NCI-H1694 treated with DMSO at 0.1 percent for 48 hours (cell line): ENCODE measurements around the gene NEU4.

ENCODE experiments used
- DNase-seq: peaks from one replicate; lab custom pipeline; 2025; lab: John Stamatoyannopoulos, UW

NEU4 gene

DNA sequence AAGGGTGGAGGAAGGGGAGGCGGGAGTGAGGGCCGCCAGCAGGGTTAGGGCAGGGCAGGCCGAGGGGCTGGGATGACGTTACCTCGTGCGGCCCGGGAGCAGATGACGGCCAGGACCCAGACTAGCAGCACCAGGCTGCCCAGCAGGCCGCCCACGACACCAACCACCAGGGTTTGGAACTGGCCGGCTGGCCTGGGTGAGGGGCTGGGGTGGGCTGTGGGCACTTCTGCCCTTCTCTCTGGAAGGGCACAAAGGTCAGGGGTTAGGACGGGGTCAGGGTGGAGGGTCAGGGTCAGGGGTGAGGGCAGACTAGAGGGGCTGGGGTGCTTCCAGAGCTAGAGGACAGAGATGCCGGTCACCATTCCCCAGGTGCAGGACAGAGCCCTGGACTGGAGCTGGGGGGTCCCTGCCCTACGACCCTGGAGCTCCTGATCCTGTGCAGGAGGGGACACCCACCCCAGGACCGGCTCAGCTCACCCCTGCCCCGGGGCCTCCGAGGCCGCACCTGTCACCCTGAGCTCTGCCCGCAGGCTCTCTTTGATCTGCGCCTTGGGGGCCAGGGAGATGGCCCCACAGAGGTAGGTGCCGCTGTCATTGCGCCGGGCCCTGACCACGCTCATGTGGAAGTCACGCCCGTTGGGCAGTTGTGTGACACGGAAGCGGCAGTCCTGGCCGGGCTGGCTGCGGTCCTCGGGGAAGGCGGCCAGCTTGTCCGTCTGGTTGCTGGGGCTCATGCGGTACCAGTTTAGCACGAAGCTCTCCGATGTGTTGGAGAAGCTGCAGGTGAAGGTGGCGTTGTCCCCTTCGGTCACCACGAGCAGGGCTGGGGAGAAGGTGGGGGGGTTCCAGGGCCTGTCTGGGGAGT, 43.4 kb downstream of the NEU4 start:
- DNase-seq, result no peak

DNA sequence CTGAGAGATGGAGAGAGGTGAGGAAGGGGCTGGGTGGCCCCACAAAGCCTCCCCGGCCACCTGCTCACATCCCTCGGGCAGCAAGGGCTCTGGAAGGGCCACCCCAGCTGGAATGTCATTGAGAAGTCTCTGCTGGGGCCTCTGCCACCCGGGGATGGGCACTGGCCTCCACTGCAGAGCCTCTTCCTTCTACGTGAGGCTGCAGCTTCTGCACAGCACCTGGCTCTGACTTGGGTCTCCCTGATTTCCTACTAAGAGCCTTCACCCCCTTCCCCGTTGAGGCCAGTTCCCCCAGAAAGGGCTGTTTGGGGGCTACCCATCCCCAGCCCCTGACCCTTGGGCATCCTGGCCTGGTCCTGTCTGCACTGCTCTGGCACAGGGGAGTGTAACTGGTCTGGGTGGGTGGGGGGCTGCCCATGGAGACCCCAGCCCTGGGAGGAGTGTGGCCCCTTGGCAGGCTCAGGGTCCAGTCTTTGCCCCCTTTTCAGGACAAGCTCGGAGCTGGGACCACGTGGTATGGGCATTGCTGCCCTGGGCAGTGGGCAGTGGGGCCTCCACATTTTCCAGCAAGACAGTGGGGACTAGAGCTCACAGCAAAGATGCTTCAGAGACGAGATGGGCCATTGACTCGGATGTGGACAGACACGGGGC, 44.1 kb downstream of the NEU4 start:
- no peak for DNase-seq

GRCh38 chr2:241853651-241854341, 44.8 kb downstream of the NEU4 start:
- no peak for DNase-seq

- DNase-seq, result no peak
These were observed 45.6 kb downstream of the NEU4 start for GRCh38 chr2:241854342-241855244.

DNA sequence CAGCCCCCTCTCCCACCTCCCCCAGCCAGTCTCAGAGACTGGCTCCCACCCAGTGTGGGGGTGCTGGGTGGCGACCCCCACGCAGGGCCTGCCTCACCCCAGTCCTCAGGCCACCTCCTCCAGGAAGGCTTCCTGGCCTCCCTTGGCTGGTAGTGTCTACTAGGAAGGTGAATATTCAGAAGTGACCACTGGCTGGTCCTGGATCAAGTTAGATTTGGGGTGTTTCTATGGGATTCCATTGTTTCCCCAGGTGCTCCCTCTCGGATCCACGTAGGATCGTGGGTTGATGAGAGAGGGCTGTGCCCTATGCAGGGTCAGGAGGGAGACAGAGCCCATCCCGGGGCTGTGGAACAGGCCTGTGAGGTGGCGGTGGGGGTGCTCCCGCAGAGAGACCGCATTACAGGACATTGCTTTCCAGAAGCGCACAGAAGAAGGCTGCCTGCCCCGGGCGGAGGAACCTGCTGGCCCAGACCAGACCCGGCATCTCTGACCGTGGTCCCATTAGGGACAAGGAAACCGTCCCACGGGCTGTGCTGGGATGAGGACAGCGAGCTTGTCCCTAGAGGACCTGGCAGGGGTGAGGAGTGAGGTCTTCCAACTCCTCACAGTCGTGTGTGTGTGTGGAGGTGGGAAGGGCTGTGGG, 46.4 kb downstream of the NEU4 start:
- DNase-seq, result no peak

GRCh38 chr2:241855888-241856422, 47.0 kb downstream of the NEU4 start:
- DNase-seq, result no peak

DNA sequence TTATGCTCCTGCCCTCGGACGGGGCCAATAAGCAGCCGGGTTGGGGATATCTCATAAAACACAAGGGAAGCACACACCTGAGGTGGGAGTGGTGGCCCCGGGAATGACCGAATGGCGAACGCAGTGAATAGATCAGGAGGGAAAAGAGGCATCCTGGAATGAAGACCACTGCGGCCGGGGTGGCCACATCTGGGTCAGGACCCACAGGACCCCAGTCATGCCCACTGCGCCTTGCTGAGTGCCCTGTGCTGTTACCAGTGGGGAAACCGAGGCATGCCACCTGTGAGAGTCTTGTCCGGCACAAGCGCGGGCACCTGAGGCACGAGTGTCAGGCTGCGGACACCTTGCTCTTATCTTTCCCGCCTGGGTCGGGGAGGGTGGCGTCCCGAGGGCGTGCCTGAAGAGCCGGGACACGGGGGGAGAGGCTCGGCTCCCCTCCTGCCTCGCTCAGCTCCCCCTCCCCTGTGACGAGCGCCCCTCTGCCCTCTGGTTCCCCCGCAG, 48.1 kb downstream of the NEU4 start:
- DNase-seq, result no peak

GRCh38 chr2:241857572-241858121, 48.7 kb downstream of the NEU4 start:
- no peak for DNase-seq

DNA sequence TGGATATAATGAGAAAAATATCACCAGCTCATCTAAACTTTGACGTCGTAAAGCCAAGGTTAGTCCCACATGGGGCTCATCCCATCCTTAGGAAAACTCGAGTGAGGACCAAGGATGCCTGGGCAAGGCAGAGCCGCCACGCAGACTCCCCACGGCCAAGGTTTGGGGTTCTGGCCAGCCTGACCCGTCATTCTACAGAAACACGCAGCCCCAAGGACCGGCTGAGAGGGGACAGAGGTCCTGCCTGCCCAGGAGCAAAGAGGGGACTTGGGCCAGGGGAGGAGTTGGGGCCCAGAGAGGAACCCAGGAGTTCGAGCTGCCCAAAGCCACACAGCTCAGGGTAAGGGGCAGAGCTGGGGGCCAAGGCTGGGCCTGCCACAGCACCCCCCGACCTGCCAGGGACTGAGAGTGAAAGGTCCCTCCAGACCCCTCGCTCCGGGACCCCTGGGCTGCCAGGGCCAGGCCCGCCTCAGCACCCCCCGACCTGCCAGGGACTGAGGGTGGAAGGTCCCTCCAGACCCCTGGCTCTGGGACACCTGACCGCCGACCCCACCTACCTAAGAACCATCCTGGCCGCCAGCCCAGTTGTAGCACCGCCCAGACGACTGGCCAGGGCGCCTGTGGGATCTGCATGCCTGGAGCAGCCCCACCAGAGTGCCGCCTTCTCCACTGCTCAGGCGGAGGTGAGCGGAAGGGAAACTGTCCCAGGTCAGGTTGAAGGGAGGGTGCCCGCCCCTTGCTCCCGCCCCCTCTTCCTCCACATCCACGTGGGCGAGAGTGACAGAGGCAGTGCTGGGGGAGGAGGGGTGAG, 49.4 kb downstream of the NEU4 start, which contains the start of gene PDCD1:
PDCD1 (minus strand) TSS at position 689 of the 811 bp plus-strand sequence; CDS start at position 633, 56 bp downstream.
- no peak for DNase-seq

- no peak for DNase-seq
These were observed 50.0 kb downstream of the NEU4 start for GRCh38 chr2:241859017-241859435.

DNA sequence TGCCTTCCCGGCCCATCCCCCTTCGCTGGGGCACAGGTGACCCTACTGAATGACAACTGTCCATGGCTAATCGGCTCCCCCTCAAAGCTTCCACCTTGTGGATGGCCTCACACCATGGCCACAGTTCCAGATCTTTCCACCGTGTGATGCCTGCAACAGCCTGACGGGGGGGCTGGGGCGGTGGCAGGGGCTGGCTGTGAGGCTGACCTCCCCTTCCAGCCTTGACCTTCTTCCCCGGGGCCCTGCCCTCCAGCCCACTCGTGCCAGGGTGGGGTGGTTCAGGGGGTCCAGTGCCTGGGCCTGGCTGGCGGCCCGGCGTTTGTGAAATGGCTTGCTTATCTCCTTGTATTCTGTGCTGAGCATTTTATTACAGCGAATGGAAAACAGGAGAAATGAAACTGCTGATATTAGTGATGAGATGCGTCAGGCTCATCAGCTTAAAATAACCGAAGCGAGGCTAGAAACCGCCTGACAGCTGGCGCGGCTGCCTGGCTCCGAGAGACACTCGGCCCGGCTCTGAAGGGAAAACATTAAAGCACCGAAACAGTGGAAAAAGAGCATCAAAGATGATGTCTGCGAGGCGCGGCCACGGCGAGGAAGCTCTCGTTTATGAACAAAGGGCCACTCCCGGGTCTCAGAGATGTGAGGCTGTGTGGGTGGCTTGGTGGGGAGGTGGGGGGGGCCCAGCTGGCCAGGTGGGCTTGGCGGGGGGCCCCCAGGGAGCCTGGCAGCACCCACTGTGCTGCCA, 50.6 kb downstream of the NEU4 start:
- peak; percentile 87 for DNase-seq

DNA sequence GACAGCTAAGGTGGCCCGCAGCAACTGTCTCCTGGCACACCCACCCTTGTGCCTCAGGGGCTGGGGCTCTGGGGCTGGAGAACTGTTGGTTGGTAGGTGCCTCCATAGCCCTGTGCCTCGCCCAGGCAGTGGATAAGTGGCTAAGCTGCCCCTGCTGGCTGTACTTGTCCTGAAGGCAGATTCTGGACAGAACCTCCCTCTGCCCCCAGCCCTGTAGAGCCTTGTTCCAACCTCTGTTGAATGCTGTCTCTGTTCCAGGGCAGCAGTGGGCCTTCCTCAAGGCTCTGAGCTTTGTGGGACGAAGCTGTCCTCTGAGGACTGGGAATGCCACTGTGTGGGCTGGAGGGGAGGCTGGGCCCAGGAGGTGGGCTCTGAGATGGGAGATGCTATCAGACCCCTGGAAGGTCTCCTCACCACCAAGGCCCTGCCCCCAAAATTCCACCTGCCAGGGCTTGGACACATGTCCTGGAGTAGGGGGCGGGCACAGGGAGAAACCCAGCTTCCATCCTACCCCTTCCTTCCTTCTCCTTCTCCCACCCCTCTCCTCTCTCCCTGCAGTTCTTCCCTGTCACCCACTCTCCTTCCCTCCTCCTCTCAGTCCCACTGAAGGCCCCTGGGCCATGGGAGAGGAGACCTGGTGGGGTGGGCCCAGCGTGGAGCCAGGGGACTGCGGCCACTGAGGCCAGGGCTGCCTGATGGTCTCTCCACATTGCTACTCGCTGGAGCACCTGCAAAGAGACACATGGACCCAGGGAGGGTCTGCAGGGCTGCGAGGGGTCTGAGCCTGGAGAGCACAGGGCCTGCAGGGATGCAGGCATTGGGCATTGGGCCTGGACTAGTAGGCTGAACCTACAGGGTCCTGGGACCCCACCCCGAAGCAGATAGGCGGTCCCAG, 51.4 kb downstream of the NEU4 start:
- DNase-seq, result peak; percentile 60

- no peak for DNase-seq
These were observed 52.3 kb downstream of the NEU4 start for GRCh38 chr2:241861264-241861663.

- no peak for DNase-seq
These were observed 53.1 kb downstream of the NEU4 start for GRCh38 chr2:241862093-241862492.

GRCh38 chr2:241862775-241863535, 54.0 kb downstream of the NEU4 start:
- no peak for DNase-seq

DNA sequence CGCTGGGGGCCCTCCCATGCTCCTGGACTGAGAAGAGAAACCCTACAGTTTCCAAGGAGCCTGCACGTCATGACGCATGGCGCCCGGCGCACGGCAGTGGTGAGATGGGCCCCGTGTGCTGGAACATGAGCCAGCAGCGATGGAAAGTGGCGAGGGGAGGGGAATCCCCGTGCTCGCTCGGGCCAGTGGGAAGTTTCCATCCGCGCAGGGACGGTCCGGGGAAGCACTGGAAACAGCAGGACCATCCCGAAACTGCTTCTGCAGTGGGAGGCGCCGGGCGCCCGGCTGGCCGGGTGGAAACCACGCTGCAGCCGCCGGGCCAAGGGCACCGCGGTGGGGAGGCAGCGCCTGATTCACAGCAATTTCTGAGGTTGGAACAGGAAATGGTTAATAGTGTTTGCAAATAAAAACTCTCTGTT, 54.6 kb downstream of the NEU4 start:
- no peak for DNase-seq
